Lower lobe of right lung (tissue), 2 donors: ENCODE measurements around the gene DDX39A. TPM values are rescaled to one million over a fixed set of nuclear protein-coding genes. Genes with fewer than 3 reads are reported as not detected.
A peak's percentile ranks its signal among the peaks of the same experiment; 100 is the strongest.

ENCODE experiments used
- ATAC-seq, 2 donors: fragments of 200-7000 bp; cut with Tn5 transposase; one replicate each; pipeline ENCODE4 v1.9.1; 2020 to 2022; ENCODE audit warnings: mild to moderate bottlenecking in 2 of 2, moderate library complexity in 2 of 2
- DNase-seq: peaks from one replicate; pipeline ENCODE4 v3.0.0-alpha.2; 2020
- H3K27ac ChIP-seq: fragments of 200-600 bp; one replicate; pipeline ENCODE4 v1.8.0; 2022
- H3K27me3 ChIP-seq: fragments of 200-600 bp; one replicate; pipeline ENCODE4 v1.8.0; 2022; ENCODE audit warnings: low read depth
- H3K36me3 ChIP-seq: fragments of 200-600 bp; one replicate; pipeline ENCODE4 v1.8.0; 2022; ENCODE audit warnings: mild to moderate bottlenecking
- H3K4me1 ChIP-seq: fragments of 200-600 bp; one replicate; pipeline ENCODE4 v1.8.0; 2022
- H3K4me3 ChIP-seq: fragments of 200-600 bp; one replicate; pipeline ENCODE4 v1.8.0; 2022; ENCODE audit warnings: mild to moderate bottlenecking
- H3K9me3 ChIP-seq: fragments of 200-600 bp; one replicate; pipeline ENCODE4 v1.8.0; 2022
- CTCF ChIP-seq: fragments of 200-600 bp; IDR thresholded peaks from one replicate; pipeline ENCODE4 v1.8.0; 2022; ENCODE audit warnings: antibody characterized with exemption, mild to moderate bottlenecking
- intact Hi-C: fragments of 100-400 bp; cut with DNase I; formaldehyde crosslinking; loops from one replicate; pipeline ENCODE4 v1.11.0; 2022
- total RNA-seq: library from RNA; stranded (reverse); fragmentation: NEBNext Ultra II Directional; extraction: Animal tissue kit (Norgen Biotek cat#: 25700); gene quantifications from one replicate; pipeline ENCODE4 v1.2.1, GENCODE V29; 2021
- donor health status: DM: no; HTN: yes; CAD: no; lungs with severe emphysema.

Gene DDX39A
- total RNA-seq, 1 donor from 2014 or later: 59.3 TPM

- intact Hi-C loops: no loop called here
Measured at GRCh38 chr19:14393329-14393728, 25.8 kb downstream of the DDX39A start.

GRCh38 chr19:14391156-14391821 is 27.9 kb downstream of the DDX39A start:
- Histone ChIP-seq H3K27ac (no peak overlapping the region), H3K9me3 (no peaks in the 10 kb centered on the region), H3K36me3 (peaks cover 83% of the 10 kb centered on the region), H3K4me3 (no peak overlapping the region), H3K27me3 (no peaks in the 10 kb centered on the region), H3K4me1 (peaks cover 18% of the 10 kb centered on the region)
- ATAC-seq (no peak), DNase-seq (no peak)
- no peak for TF ChIP-seq CTCF
- intact Hi-C loops: no loop called here

More at GRCh38 chr19:14393329-14393728, 25.8 kb downstream of the DDX39A start:
- H3K27me3 ChIP-seq: no peaks in the 10 kb centered on the region
- TF ChIP-seq CTCF: no peak
- H3K36me3 ChIP-seq: peaks cover 87% of the 10 kb centered on the region
- no peak overlapping the region for H3K4me3 ChIP-seq
- DNase-seq (no peak), ATAC-seq (no peak)
- peaks cover 4% of the 10 kb centered on the region for H3K4me1 ChIP-seq
- no peaks in the 10 kb centered on the region for H3K9me3 ChIP-seq
- no peak overlapping the region for H3K27ac ChIP-seq

GRCh38 chr19:14390548-14390947 is 28.6 kb downstream of the DDX39A start:
- Histone ChIP-seq H3K9me3 (no peaks in the 10 kb centered on the region), H3K4me1 (peaks cover 24% of the 10 kb centered on the region), H3K27ac (no peak overlapping the region), H3K4me3 (no peak overlapping the region), H3K36me3 (peaks cover 76% of the 10 kb centered on the region), H3K27me3 (no peaks in the 10 kb centered on the region)
- DNase-seq (no peak), ATAC-seq (no peak)
- TF ChIP-seq CTCF: no peak
- intact Hi-C loops: no loop called here

- ATAC-seq (no peak), DNase-seq (no peak)
- H3K9me3 ChIP-seq: no peaks in the 10 kb centered on the region
- peak overlapping the region; percentile 90 for H3K27ac ChIP-seq
- no peak for TF ChIP-seq CTCF
- H3K27me3 ChIP-seq: no peaks in the 10 kb centered on the region
- H3K4me3 ChIP-seq: peak overlapping the region; percentile 83
- H3K4me1 ChIP-seq: peaks cover 59% of the 10 kb centered on the region
- peaks cover 25% of the 10 kb centered on the region for H3K36me3 ChIP-seq
- intact Hi-C loops: no loop called here
Measured at GRCh38 chr19:14385492-14385891, 33.6 kb downstream of the DDX39A start.

GRCh38 chr19:14383661-14384555 is 35.2 kb downstream of the DDX39A start:
- no peak for TF ChIP-seq CTCF
- DNase-seq: peak; percentile 65
- Histone ChIP-seq H3K27ac (peak overlapping the region; percentile 90), H3K4me3 (peak overlapping the region; percentile 83), H3K27me3 (no peaks in the 10 kb centered on the region), H3K9me3 (no peaks in the 10 kb centered on the region), H3K36me3 (peaks cover 16% of the 10 kb centered on the region), H3K4me1 (peaks cover 74% of the 10 kb centered on the region)
- intact Hi-C loops: no loop called here
- ATAC-seq: peak; percentile 5 to 12
